Measurements from ENCODE around the gene TSPAN15.
A peak's percentile ranks its signal among the peaks of the same experiment; 100 is the strongest.
"Not testable (repeated sequence)": the region's sequence is repeated elsewhere in the genome, so short reads cannot be mapped to it uniquely, and the experiment has no call there.

Gene TSPAN15

GRCh38 chr10:69467928-69468750 is 16.9 kb downstream of the TSPAN15 start:
- DNase-seq = no peak

DNA sequence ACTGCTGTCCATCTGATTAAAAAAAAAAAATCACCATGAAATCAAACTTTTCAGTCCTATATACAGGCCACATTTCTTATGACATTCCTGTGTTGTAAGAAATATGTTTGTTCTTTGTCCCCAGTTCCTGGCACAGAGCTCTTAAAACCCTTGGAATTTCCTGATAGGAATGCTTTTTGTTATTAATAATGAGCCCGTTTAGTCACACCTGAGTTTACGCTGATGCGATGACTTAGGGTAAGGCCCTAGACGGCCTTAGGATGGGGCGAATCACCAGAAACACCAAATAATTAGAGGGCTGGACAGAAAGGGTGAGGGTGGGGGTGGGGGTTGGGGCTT is 17.5 kb downstream of the TSPAN15 start:
- DNase-seq = no peak

GRCh38 chr10:69469976-69470375 is 18.7 kb downstream of the TSPAN15 start:
- DNase-seq = no peak

- DNase-seq = no peak
These were observed 19.5 kb downstream of the TSPAN15 start for GRCh38 chr10:69470463-69471384.

DNA sequence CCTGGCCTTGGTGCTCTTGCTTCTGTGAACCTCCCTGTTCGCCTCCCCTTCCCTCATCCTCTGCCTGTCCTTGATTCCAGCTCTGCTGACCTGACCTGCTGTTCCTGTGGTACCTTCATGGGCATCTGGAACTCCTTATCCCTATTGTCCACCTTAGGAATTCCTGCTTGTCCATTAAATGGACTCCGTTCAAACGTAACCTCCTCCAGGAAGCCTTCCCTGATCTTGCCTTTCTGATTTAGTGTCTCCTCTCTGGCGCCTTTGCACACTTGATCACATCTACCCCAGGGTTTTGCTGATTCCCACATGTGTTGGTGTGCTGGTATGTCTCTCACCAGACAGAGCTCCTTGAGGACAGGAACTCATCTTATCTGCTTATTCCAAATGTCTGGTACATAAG is 20.9 kb downstream of the TSPAN15 start:
- DNase-seq = no peak

GRCh38 chr10:69472544-69472943 is 21.3 kb downstream of the TSPAN15 start:
- peak; percentile 42 for DNase-seq

DNA sequence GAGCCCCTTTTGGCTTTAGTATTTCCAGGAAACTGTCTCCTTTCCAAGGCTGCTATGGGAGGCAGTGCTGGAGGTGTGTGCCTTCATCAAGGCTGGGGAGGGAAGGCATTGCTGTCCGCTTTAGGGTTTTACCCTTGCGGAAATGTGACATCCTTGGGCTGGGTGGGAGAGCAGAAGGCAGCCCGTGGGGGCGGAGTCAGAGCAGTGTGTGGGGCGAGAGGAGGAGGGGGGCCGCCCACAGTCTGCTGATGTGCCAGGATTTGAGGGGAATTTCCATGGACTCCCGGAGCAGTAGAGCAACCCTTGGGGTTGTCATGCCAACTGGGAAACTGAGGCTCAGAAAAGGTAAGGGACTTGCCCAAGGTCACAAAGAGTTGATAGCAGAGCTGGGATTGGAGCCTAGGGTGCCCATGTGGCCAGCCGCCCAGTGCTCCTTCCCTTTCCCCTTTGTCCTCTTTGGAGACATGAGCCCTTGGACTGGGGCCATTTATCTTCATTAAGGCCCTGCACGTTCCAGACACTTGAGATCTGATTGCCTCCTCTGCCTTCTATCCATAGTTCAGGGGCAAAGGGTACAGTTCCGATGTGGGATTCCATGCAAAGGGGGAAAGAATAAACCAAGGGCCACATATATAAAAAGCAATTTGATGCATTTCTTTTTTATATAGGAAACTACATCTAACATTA is 22.2 kb downstream of the TSPAN15 start:
- no peak for DNase-seq

- no peak for DNase-seq
These were observed 23.6 kb downstream of the TSPAN15 start for GRCh38 chr10:69474742-69475432.

DNA sequence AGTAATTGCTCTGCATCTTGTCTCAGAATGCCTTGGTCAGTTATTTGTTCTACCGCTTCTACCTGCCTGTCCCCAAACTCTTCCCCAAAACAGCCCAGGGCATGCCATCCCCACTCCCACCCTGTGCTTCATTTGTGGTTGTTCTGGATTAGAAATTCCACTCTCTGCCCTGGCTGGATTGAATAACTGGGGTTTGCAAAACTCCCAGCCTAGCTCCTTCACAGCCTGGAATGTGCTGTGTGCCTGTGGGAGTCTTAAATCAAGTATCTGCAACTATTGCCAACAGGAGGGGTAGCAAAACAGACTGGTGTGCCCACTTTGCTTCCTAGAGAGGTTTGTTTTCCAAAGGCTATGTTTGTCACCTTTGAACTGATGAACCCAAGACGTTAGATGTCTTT is 24.2 kb downstream of the TSPAN15 start:
- DNase-seq = no peak

DNA sequence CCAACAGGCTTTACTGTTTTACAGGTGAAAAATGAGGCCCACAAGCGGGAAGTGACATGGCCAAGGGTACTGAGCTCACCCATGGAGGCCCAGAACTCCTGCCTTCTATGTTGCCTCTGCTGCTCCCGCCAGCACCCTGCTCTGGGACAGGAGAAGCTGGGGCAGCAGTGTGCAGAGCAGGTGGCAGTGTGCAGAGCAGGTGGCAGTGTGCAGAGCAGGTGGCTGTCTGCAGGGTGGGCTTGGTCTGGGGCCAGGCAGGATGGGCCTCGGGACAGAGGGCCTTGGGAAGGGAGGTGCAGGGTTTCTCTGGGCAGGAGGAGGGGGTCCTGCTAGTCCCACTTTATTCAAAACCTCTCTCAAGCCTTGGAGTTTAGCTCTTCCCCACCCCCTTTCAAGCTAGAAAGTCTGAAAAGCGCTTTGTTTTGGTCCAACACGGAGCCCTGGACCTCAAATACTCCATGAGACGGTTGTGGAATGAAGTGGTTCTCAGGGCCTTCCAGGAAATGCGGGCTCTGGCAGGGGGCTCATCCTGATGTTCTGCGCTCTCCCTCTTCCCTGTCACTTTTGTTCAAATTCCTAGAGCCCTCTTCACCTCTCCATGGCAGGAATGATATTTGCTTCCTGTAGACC is 26.8 kb downstream of the TSPAN15 start:
- no peak for DNase-seq

DNA sequence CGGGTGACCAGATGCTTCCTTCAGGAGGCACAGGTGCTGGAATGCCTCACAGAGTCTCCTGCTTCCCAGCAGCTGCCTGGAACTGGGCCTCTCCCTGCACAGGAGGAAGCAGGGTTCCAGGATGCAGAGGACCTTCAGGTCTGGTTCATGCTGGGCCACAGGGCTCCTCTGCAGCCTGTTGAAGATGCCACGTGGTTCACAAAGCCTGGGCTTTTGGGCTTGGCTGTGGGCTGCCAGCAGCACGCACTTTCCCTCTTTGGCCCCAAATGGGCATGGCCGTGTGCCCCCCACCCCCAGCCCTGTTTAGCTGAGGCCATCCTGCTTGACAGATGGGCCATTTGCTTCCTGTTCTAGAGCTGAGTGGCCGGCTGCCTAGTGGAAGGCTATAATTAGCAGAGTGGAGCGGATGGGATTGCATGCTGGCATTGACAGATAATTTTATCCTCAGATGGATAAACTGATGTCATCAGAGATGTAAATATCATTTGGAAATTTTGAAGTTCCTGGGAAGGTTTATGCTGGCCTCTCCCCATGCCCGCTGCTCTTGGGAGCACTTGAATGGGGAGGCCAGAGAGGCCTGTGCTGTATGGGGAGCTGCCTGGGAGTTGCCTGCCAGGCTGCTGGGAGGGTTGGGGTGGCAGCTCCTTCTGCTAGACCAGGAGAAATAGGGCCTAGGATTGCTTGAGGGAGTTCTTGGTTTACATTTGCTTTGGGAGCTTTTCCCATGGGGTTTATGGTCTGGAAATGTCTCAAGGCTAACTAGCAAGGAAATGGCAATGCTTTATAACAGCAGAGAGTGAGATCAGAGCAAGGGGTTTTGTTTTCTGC is 28.2 kb downstream of the TSPAN15 start:
- DNase-seq = no peak

DNA sequence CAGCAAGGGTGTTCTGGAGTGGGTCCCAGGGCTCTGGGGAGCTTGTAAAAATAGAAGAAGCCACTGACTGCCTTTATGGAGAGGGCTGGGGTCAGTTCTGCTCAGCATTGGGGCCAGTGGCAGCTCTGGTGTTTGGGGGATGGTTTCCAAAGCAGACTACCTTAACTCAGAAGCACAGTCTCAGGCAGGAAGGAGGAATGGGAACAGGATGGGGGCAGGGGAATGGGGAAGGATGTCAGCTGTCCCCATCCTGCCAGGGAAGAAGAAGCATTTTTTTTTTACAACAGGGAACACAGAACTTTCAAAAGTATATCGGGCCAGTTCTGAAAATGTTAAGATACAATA is 28.8 kb downstream of the TSPAN15 start:
- DNase-seq = no peak

GRCh38 chr10:69481305-69481704 is 30.0 kb downstream of the TSPAN15 start:
- peak; percentile 81 for DNase-seq

GRCh38 chr10:69481811-69482524 is 30.7 kb downstream of the TSPAN15 start:
- DNase-seq = no peak

GRCh38 chr10:69483963-69484362 is 32.7 kb downstream of the TSPAN15 start:
- peak; percentile 71 for DNase-seq

DNA sequence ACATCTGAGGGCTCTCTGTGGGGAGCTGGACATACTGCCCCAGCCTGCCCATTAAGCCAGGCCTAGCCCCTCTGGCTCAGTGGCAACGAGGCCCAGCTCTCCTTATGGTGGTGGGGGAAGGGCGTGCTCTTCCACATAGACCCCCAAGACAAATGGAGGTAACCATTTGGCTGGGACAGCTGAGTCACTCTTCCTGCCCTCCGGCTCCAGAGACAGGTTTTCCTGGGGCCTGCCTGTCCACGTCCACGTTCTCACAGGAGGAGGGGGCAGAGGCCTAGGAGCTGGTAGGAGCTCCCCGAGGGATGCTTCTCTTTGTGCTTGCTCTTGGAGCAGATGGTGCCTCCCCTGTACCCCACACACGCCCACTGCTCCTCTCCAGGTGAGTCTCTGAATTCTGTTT is 33.5 kb downstream of the TSPAN15 start:
- DNase-seq = no peak

DNA sequence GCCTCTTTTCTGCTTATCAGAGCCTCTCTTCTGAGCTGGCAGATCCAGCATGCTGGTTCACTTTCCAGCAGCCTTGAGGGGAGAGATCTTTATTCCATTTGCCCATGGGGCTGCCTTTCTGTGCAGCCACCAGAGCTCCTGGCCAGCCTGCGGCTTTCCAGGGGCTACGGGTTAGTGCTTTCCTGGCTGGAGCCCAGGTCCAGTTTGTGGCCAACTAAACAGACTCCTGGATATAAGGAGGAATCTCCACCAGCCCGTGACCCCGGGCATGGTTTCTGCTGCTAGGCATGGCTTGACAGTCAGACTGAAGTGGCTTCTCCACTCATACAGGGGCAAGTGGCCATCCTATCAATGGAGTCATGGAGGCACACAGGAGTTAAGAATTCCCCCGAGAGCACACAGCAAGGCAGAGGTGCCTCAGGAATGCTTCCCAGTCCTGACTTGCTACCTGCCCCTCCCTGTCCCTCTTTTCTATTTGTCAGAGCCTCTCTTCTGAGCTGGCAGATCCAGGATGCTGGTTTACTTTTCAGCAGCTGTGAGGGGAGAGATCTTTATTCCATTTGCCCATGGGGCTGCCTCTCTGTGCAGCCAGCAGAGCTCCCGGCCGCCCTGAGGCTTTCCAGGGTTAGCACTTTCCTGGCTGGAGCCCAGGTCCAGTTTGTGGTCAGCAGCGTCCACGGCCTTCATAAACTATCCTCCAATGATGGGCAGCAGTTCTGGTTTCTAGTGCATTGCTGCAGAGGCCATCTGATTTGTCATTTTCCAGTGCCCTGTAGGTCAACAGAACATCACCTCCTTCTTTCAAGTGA is 35.9 kb downstream of the TSPAN15 start:
- DNase-seq = no peak

- not testable (repeated sequence) for DNase-seq
These were observed 37.0 kb downstream of the TSPAN15 start for GRCh38 chr10:69488149-69488844.

DNA sequence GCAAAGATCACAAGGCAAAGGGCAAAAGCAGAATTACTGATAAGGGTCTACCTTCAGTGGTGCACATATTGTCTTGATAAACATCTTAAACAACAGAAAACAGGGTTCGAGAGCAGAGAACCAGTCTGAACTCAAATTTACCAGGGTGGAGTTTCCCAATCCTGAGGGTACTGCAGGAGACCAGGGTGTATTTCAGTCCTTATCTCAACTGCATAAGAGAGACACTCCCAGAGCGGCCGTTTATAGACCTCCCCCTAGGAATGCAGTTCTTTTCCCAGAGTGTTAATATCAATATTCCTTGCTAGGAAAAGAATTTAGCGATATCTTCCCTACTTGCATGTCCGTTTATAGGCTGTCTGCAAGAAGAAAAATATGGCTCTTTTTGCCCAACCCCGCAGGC is 37.6 kb downstream of the TSPAN15 start:
- DNase-seq = not testable (repeated sequence)
